GM18867 (cell line): ENCODE results near the gene DYSF.

Source experiments
- ATAC-seq: cut with Tn5 transposase; IDR thresholded peaks from one replicate; pipeline ENCODE4 v1.9.1; 2021; ENCODE audit warnings: mild to moderate bottlenecking, moderate library complexity; ENCODE audit not compliant: unreplicated experiment

The DYSF gene

DNA sequence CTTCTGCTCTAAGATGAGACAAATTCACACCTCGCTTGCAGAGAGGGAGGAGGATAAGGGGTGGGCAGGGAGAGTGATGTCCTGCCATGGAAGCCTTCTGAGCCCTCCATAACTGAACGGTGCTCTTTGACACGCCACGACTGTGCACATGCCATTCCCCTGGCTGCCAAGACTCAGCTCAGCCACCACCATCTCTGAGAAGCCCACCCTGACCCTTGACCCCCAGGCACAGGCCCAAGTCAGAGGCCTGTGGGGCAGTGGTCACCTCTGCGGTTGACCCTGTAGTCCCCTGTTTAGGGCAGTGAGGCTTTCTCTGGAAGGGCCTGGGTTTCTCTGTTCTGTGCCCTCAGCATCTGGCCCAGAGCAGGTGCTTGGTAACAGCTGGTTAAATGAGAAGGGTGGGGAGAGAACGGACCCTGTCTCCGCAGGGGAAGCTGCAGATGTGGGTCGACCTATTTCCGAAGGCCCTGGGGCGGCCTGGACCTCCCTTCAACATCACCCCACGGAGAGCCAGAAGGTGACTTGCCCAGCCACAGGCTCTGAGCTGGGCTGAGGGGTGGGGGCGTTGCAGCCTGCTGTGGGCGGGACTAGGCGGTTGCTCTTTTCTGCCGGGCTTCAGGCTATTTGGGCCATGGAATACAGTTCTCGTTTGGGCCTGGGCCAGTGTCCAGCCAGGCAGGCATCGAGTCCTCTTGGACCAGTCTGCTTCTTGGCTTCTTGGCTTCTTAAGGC is 215.1 kb downstream of the DYSF start:
- no peak for ATAC-seq

DNA sequence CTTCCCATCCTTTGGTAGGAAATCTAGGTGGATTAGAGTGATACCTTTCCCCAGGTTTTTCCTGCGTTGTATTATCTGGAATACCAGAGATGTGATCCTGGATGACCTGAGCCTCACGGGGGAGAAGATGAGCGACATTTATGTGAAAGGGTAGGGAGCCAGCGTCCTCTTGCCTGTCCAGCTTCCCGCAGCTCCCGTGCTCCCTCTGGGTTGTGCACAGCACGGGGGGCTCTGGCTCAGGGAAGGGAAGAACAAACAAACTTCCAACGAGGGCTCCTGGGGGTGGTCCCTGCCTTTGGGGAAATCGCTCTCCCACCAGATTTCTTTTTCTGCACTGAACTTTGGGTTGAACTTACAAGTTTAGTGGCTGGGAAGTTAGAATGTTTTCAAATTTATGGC is 215.7 kb downstream of the DYSF start:
- no peak for ATAC-seq

DNA sequence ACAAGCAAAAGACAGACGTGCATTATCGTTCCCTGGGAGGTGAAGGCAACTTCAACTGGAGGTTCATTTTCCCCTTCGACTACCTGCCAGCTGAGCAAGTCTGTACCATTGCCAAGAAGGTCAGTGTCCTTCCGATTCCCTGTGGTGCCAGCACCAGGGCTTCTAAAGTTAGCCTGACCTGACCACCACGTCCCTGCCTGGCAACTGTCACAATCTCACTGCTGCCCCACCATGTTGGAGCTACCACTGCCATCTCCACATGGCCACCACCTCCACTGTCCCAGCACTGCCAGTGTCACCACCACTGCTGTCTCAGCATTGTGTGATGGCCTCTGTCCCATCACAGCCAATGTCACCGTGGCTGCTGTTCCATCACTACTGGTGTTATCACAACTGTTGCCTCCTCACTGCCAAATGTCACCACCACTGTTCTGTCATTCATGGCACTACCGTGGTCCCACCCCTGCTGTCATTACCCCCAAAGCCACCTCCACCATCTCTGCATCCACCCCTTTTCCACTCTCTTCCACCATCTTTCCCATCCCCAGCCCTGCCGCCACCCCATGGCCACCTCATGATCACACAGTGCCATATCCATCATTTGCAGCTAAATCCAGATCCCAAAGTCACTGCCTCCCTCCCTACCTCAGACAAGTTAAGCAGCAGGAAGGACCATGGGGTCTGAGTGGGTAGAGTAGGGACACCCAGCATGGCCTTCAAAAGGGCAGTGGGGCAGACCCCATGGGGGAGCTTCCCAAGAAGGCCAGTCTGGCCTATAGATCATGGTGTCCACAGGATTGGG is 216.5 kb downstream of the DYSF start:
- ATAC-seq: no peak

DNA sequence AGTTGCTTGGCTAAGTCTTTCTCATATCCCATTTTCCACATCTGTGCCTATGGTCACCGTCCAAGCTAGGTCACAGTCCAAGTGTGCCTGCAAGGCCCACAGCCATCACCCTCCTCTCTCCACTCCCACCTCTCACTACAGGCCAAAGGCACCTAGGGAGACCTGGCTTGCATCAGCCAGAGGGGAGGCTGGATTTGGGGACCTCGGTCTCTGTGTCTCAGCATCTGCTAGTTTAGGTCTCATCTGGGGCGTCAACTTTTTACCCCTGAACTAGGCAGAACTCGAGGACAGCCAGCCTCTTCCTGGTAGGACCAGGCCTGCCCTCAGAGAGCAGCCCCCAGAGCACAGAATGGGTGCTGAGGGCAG is 217.1 kb downstream of the DYSF start:
- ATAC-seq: no peak

DNA sequence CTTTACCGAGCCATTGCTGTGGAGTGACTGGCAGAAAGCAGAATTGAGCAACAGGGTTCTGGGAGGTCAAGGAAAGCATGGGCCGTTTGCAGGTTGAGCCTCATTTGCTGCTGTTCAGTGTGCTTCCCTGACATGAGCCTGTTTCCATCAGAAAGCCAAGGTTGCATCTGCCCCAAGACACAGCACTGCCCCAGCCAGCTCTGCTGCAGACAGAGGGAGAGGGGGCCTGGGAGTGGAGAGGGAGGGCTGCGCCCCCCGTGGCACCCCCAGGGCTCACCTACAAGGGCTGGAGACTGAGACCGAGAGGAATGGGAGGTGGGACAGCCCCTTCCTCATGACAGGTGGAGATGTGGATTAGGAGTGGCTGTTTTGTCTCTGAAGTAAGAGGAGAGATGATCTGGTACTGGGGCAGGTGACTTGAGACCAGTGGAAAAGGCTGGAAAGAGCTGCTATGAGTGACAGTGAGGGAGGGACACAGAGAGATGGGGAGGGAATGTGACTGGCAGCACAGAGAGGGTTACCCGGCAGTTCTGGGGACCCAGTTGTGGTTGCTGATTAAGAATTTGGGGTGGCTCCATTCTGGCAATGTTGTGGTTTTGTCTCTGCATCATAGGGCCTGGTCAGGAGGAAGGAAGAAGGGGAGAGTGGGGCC is 218.0 kb downstream of the DYSF start:
- ATAC-seq: no peak

DNA sequence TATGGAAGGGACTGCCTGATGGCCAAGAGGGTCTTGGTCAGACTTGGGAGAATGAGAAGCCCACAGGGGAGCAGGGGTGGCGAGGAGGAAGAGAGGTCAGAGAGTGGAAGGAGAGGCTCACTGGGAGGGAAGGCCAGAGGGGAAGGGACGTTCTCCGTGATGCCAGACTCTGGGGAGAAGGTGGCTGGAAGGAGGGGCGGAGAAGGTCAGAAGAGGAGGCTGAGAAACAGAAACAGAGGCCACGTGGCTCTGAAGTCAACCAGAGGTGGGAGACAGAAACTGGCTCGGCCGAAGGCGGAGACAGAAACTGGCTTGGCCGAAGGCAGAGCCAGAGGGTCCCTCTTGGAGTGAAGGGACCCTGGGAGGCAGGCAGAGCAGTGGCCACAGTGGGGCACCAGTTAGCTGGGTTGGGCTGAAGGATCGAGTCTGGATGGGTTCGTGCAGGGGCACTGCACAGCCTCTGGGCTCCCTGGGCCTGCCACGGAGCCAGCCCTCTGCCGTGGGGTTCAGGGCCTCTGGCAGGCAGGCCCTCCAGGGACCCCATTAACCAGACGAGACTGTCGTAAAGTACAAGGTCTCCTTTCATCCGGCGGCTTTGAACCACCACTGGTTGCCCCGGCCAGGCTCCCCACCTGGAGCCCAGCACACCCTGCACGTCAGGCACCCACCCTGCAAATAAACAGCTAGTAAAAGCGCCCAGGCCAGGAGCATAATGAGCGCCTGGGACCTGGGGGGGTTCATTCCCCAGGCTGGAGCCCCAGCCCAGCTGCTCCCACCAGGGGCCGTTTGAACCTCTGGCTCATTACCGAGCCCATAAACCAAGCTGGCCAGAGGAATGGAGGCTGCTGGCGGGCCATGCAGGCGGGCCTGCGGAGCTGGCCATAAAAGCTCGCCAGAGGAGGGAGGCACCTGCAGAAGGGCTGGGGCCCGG is 218.8 kb downstream of the DYSF start:
- ATAC-seq: no peak

DNA sequence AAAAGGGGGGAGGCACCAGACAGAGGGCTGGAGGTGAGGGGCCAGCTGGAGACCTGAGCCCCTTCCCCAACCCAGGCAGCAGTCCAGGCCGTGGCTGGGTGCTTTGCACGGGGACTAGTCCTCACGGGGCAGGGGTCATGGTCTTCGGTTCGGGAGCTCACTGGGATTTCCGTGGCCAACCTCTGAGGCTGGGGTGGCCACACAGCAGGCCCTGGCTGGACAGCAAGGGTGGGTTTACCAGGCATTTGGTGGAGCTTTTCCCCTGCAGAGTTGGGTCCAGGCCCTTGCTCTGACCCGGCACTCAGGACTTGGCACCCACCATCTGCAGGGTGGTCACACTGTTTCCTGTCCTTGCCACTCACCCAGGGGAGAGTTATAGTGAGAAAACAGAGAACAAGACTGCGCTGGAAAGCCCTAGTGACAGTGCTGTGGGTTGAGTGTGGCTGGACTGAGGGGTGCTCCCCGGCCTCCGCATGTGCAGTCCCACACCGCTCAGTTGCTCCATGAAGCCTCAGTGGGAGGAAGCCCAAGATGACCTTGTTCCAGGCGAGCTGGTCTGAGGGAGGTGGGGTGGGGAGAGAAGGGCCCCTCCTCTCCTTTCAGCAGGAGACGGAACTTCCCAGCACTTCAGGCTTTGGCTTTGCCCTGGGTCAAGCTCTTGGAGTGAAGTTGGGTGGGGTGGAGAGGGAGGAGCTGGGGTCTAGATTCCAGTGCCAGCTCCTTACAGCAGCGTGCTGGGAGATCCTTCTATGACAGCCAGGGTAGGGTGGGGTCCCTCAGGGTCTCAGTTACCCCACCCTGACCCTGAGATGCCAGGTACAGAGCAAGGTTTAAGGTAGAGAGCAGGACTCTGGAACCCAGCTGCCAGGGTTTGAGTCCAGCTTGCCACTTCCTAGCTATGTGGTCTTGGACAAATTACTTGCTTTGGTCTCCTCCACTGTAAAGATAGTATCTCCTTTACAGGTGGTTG is 219.8 kb downstream of the DYSF start:
- ATAC-seq: no peak

DNA sequence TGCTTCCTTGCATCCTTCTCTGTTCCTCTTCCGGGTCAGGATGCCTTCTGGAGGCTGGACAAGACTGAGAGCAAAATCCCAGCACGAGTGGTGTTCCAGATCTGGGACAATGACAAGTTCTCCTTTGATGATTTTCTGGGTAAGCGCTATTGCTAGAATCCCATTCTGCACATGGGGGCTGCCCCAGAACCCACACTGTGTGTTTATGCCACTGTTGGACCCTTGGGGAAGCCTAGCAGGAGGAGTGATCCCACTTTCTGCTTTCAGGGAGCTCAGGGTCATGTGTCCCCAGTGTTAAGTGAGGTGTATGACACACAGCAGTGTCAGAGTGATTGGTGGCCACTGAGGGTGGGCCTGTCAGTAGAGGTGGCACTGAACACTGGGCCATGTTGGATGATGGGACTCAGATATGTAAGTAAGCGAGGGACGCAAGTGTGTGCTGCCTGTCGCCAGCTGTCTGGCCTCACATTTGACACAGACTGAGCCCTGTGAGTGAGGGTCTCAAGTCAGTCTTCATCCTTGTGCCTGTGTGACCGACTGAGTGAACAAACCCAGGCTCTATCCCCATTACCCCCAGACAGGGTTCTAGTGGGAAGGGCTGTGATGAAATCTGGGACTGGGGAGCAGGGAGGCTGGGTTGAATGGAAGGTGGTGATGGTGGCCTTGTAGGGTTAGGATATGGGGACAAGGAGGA is 220.9 kb downstream of the DYSF start:
- ATAC-seq: no peak

DNA sequence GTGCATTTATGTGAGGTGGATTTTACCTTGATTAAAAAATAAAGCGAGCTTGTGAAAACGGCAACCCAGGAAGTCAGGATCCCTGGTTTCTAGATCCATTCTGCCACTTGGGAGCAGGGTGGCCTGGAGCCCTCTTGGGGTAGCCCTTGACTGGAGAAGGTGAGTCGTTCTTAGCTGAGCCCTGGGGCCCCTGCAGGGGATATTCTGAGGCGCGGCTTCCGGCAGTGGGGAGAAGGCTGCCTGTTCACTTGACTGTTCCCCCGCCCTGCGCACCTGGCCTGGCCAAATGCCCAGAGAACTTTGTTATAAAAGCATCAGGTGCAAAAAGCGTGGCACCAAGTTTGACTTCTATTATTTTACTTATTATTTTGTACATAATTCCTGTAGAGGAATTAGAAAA is 221.9 kb downstream of the DYSF start:
- ATAC-seq: no peak

DNA sequence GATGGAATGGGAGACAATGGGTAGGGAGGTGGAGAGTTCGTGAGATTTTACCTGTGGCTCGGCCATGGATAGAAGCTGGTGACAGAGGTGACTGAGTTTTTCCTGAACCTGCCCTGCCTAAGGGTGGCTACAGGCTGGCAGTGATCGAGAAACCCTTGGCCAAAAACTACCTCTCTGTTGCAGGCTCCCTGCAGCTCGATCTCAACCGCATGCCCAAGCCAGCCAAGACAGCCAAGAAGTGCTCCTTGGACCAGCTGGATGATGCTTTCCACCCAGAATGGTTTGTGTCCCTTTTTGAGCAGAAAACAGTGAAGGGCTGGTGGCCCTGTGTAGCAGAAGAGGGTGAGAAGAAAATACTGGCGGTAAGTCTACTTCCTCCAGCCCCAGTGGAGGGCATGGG is 225.5 kb downstream of the DYSF start:
- no peak for ATAC-seq

DNA sequence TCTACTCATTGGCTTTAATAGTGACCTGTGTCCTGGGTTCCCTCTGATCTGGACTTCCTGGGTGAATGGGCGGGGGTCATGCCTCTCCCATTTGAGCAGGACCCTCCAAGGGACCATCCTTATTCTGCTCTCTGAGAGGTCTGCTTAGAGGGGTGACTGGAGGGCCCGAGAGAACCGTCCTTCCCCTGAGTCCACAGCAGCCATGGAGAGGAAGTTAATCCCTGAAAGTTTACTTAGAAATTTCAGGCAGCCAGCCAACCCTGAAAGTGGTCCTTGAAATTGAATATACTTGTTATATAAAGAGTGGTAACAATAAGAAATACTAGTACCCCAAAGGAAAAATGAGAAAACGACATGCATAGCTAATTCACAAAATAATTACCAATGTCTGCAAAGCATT is 226.1 kb downstream of the DYSF start:
- no peak for ATAC-seq

DNA sequence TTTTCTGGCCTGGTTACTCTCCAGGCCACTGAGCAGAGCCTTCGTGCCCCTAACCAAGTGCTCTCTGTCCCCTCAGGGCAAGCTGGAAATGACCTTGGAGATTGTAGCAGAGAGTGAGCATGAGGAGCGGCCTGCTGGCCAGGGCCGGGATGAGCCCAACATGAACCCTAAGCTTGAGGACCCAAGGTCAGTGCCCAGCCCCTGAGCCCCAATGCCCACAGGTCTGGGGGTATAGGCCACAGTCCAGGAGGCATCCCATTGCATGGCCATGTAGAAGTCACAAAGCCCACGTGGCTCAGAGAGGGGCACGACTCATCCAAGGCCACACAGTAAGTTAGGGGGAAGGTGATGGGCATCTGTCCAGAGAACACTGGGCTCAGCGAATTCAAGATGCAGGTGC is 227.6 kb downstream of the DYSF start:
- ATAC-seq: no peak

DNA sequence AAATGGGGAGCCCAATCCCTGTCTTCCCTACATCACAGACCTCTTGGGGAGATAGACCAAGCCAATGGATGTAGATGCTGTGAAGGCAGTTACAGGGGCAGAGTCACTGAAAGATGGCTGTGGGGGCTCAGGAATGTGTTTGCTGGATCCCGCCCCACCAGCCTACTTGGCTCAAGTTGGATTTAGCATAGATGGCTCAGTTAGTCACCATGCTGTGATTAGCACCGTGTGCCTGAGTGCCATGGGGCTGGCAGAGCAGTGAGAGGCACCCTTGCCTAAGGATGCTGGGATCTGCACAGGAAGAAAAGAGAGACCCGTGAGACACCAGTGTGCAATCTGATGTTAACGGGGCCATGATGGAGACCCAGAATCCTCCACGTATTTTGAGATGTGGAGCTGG is 228.3 kb downstream of the DYSF start:
- ATAC-seq: no peak

DNA sequence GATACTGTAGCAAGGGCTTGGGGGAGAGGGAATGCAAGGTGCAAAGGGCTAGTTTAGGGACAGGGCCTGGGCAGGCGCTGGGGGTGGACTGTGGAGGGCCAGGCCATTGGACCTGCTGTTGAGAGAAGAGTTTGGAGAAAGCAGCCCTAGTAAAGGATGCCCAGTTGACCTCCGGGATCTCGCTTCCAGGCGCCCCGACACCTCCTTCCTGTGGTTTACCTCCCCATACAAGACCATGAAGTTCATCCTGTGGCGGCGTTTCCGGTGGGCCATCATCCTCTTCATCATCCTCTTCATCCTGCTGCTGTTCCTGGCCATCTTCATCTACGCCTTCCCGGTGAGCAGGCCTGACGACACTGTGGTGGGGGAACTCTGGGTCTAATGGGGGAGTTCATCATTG is 229.0 kb downstream of the DYSF start:
- ATAC-seq: no peak

DNA sequence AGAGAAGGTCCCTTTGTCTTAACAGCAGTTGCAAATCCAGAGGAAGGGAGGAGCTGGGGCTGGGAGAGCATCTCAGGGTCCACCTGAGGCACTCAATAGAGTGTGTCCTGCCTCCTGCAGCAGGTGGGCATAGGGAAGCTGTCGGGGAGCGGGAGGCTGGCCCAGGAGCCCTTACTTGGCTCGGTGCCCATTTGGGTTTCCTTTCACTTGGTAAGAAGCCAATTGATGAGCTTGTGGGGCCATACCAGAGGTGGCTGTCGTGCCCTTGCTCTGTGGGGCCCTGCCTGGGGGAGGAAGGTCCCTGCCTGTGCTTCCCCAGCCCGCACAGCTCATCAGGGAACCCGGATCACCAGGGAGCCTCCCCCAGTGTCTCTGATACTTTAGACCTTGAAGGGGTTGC is 229.7 kb downstream of the DYSF start:
- ATAC-seq: no peak

DNA sequence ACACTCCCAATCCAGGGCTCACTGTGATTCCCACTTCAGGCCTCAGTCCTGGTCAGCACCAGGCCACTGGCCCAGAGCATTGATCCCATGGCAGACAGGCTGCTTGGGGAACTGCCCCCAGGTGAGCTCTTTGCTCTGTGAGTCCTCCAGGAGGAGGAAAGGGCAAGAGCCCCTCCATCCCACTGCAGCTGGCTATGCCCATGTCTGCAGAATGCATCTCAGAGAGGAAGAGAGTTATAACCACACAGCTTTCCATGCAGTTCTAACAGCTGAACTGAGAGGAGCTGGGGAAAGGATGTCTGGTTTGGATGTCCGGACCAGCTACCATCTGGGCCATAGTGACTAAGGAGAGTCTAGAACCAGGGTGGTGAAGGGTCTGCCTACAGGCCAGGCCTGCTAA is 230.3 kb downstream of the DYSF start:
- ATAC-seq: no peak

DNA sequence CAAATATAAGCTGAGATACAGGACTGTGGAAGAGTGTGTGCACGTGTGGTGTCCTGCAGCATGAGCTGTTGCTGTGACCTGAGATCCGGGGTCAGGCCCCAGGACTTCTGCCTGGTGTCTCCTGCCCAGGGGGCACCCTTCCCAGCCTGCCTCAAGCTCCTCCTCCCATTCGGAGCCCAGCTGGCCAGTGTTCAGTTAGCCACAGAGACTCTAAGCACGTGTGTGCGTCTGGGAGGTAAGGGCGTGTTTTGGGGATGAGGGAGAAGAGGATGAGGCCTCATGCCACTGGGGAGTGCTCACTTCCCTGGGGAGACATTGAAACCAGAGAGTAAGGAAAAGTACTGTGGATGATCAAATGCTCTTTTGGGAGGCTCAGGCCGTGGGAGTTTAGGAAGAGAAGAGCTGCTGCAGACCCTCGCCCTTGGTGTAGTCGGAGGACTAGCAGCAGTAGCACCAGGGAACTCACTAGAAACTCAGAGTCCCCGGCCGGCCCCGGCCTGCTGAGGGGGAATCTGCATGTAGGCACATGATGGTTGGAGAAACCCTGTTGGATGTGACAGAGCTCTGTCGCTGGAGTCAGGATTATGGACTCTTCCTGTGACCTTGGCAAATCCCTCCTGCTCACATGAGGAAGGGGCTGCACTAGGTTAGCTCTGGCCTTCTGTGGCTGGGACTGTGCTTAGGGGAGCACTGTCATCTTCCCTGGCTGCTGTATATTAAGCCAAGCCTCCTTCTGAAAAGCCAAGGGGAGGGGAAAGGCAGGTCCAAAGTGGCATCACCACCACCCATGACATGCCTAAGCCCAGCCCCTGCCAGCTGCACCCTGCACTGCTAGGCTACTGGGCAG is 231.1 kb downstream of the DYSF start:
- no peak for ATAC-seq

DNA sequence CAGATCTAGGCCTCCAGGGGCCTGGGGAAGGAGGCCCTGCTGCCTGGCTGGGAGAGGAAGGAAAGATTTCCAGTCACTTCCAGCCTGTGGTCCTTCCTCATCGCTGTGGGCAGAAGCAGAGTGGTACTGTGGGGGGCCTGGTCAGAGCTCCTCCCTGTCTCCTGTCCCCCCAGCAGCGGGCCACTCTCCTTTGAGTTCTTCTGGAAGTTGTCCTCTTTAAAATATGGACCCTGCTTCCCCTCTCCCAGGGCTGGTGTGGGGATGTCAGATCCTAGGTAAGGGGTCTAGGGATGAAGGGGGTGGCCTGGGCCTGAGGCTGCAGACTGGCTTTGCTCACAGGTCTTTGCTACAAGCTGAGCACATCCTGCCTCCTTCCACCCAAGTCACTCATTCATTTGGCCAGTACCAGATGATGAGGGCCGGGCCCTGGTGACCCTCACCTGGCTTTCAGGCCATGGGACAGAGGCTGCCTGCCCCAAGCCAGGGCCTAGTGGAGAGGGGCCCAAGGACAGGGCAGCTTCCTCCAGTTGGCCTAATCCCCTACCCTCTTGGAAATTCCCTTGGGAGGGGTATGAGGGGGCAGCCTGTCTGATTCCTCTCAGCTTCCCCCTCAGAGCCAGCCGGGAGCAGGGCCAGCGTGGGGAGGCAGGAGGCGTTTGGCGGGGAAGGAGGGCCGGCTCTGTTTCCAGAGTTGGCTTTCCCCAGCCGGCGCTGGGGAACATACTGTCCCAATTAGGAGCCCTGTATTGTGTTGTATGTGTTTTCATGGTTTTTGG is 231.9 kb downstream of the DYSF start:
- ATAC-seq: no peak
